ENCODE measurements around the gene ANKRD1.

ANKRD1 gene

DNA sequence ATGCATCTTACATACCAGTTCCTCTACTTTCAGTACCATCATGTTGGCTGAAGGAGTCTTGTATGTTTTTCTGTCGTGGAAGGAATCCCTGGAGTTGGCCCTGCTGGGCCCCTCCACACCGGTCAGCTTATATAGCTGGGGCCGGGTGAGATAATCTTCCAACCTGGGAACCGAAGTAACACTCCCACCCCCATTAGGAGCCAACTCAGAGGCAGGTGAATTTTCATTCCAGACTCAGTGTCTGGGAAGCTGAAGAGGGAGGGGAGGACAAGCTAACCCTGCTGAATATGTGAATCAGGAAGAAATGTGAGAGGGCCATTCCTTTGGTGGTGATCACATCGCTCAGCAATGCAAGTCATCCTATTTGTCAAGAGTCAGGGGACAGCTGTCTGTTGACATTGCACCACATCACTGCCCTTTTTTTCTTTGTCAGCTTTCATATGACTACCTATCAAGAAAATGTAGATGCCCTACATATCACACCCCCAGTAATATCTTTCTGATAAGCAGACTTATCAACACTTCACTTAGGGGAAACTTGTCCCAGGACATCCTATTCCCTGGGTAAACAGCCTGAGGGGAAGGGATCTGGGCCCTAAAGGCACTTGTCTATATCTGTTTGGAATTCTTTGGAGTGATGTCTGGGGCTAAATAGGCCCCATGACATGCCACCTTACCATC, at the start of gene ANKRD1:
Gene ANKRD1, minus strand, starts transcription at position 102 of the 681 bp plus-strand sequence. Its CDS starts 60 bp downstream, at position 42.
- TF ChIP-seq, protein P1, sequence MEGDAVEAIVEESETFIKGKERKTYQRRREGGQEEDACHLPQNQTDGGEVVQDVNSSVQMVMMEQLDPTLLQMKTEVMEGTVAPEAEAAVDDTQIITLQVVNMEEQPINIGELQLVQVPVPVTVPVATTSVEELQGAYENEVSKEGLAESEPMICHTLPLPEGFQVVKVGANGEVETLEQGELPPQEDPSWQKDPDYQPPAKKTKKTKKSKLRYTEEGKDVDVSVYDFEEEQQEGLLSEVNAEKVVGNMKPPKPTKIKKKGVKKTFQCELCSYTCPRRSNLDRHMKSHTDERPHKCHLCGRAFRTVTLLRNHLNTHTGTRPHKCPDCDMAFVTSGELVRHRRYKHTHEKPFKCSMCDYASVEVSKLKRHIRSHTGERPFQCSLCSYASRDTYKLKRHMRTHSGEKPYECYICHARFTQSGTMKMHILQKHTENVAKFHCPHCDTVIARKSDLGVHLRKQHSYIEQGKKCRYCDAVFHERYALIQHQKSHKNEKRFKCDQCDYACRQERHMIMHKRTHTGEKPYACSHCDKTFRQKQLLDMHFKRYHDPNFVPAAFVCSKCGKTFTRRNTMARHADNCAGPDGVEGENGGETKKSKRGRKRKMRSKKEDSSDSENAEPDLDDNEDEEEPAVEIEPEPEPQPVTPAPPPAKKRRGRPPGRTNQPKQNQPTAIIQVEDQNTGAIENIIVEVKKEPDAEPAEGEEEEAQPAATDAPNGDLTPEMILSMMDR (IDR thresholded peaks at IDR 0.05; ENCODE audit: insufficient read depth, low read length, poor library complexity, severe bottlenecking) = no peak
- DNase-seq (ENCODE audit: extremely low read depth, insufficient read length) = no peak
- H3K4me3 ChIP-seq (replicated peaks; ENCODE audit: low read depth, low read length) = no peak within 1 kb of the TSS
- H3K36me3 ChIP-seq (ENCODE audit: control insufficient read depth, insufficient read depth, low read length) = no peaks in the 10 kb centered on the region
- no peaks in the 10 kb centered on the region for H3K27me3 ChIP-seq (replicated peaks; ENCODE audit: control insufficient read depth, insufficient read depth, low read length)

DNA sequence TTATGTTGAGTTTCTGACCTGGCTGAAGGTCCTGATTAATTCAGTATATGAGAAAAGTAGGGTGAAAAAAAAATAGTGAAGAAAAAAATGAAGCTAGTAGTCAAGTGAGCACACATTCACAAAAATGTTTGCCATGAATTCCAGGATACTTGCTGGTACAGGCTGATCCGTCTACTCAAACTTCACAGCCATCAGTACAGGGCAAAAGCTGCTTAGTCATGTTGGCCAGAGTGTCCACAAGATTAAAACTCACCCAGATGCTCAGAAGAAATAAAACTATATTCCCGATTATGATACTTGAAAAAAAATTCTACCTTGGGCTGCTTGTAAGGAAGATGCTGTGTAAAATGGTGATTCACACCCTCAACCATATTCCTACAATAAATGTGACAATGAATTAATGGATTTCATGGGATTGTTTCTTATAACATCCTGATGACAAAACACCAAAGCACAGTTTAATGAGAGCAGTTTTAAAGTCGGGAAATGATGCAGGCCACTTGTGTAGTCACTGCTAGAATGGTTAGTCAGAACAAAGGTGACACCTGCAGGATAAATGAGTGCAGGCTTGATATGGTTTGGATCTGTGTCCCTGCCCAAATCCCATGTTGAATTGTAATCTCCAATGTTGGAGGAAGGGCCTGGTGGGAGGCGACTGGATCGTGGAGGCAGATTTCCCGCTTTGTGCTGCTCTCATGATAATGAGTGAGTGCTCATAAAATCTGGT, 49.2 kb upstream of the ANKRD1 start:
- no peaks in the 10 kb centered on the region for H3K36me3 ChIP-seq (ENCODE audit: control insufficient read depth, insufficient read depth, low read length)
- H3K27me3 ChIP-seq (replicated peaks; ENCODE audit: control insufficient read depth, insufficient read depth, low read length) = no peaks in the 10 kb centered on the region
- H3K4me3 ChIP-seq (replicated peaks; ENCODE audit: low read depth, low read length) = no peak overlapping the region
- TF ChIP-seq, protein P1 (IDR thresholded peaks at IDR 0.05; ENCODE audit: insufficient read depth, low read length, poor library complexity, severe bottlenecking) = no peak
- no peak for DNase-seq (ENCODE audit: extremely low read depth, insufficient read length)

DNA sequence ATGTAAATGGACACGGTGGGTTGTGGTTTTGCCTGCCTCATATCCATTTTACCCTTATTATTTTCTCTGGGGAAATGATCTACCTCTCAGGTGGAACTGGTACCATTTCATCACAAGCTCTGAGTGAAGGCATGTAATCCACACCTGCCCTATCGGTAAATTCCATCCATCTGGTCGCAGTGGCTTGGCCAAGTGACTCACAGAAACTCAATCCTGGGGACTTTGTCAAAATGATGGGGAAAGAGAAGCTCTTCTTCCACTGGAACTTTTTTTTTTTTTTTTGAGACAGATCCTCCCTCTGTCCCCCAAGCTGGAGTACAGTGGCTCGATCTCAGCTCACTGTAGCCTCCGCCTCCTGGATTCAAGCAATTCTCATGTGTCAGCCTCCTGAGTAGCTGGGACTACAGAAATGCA, 48.2 kb upstream of the ANKRD1 start:
- Histone ChIP-seq H3K4me3 (replicated peaks; ENCODE audit: low read depth, low read length) (no peak overlapping the region), H3K27me3 (replicated peaks; ENCODE audit: control insufficient read depth, insufficient read depth, low read length) (no peaks in the 10 kb centered on the region), H3K36me3 (ENCODE audit: control insufficient read depth, insufficient read depth, low read length) (no peaks in the 10 kb centered on the region)
- no peak for DNase-seq (ENCODE audit: extremely low read depth, insufficient read length)
- TF ChIP-seq, protein P1 (IDR thresholded peaks at IDR 0.05; ENCODE audit: insufficient read depth, low read length, poor library complexity, severe bottlenecking) = no peak

DNA sequence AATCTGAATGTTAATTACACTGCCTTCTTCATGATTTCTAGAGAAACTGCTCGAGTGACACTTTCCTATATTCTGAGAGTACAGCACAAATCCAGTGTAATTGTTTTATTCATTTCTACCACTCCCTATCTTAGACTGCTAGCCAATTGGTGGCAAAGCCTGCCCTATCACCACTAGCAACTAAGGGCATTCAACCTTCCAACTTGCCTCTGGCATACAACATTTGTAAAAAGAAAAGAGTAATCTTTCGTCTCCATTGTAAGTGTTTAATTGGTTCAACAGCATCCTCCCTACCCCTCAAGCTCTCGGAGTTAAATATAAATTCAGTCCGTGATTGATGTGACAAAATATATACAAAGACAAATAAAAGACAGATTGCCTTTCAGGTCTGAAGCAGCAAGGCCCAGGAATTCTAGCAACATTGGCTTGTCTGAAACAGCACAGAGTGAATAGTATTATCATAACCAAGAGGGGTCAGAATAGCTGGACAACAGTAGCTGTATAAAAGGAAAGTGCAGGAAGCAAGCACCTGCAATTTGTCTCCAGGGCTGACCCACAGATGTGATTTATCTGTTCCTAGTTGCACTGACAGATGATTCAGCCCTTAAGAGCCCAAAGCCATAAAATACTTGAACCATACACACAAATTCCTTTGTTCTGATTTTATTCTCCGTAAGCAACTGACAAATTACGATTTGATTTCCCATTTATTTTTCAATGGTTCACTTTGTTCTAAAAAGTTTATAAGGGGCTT, 47.6 kb upstream of the ANKRD1 start:
- Histone ChIP-seq H3K36me3 (ENCODE audit: control insufficient read depth, insufficient read depth, low read length) (no peaks in the 10 kb centered on the region), H3K4me3 (replicated peaks; ENCODE audit: low read depth, low read length) (no peak overlapping the region), H3K27me3 (replicated peaks; ENCODE audit: control insufficient read depth, insufficient read depth, low read length) (no peaks in the 10 kb centered on the region)
- TF ChIP-seq, protein P1 (IDR thresholded peaks at IDR 0.05; ENCODE audit: insufficient read depth, low read length, poor library complexity, severe bottlenecking) = no peak
- no peak for DNase-seq (ENCODE audit: extremely low read depth, insufficient read length)

DNA sequence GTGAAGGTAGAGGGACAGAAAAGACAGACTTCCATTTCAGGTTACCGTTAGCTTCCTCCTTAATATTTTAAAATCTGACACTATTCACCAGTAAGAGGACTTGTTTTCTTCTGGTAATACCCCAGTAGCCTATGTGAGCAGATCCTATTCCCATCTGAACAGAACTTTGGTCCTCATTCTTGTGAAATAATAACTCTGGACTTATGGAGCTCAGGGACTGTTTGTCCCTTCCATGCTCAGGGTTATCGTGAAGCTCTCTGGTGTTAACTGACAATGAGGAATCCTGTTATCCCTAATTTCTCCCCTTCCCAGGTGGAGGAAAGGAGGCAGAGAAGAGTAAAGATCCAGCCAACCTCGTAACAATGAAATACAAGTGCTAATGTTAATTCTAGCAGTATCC, 47.0 kb upstream of the ANKRD1 start:
- H3K4me3 ChIP-seq (replicated peaks; ENCODE audit: low read depth, low read length) = no peak overlapping the region
- no peak for DNase-seq (ENCODE audit: extremely low read depth, insufficient read length)
- TF ChIP-seq, protein P1 (IDR thresholded peaks at IDR 0.05; ENCODE audit: insufficient read depth, low read length, poor library complexity, severe bottlenecking) = no peak
- H3K27me3 ChIP-seq (replicated peaks; ENCODE audit: control insufficient read depth, insufficient read depth, low read length) = no peaks in the 10 kb centered on the region
- no peaks in the 10 kb centered on the region for H3K36me3 ChIP-seq (ENCODE audit: control insufficient read depth, insufficient read depth, low read length)
